HCT116 (cell line): Measurements from ENCODE around the gene RANGAP1. TPM values are rescaled to one million over a fixed set of nuclear protein-coding genes. Genes with fewer than 3 reads are reported as not detected.

Source experiments
- ATAC-seq: fragments of 200-7000 bp; cut with Tn5 transposase; 2 replicates; pipeline ENCODE4 v1.9.1; 2020; ENCODE audit warnings: mild to moderate bottlenecking, moderate library complexity
- BruUV-seq: library from RNA; stranded (reverse); fragments of 400-500 nt; replicated peaks from 2 replicates; lab custom pipeline; 2021; lab: Mats Ljungman, UMichigan
- CTCF ChIA-PET: fragments of 300-600 bp; sonication (Branson Sonifier 250); formaldehyde crosslinking; loops from one replicate; lab custom pipeline; 2021; ENCODE audit warnings: antibody characterized with exemption; lab: Charles Lee
- POLR2A ChIA-PET: fragments of 300-600, 350-600 bp; sonication (Branson Sonifier 250); formaldehyde crosslinking; loops from one replicate; lab custom pipeline; 2021; ENCODE audit warnings: antibody characterized with exemption; lab: Charles Lee
- RAD21 ChIA-PET, 2 experiments: fragments of 300-600 bp; sonication (Branson Sonifier 250); formaldehyde crosslinking; loops; one replicate each; lab custom pipeline; 2023; ENCODE audit warnings: low total read pairs in 2 of 2; ENCODE audit not compliant: uncharacterized antibody in 2 of 2, unreplicated experiment in 2 of 2, low non-redundant PET in 1 of 2; lab: Charles Lee
- DNase-seq: peaks from one replicate; pipeline ENCODE4 v3.0.0-alpha.2; 2010; ENCODE audit warnings: low read depth, low spot score
- H2AFZ ChIP-seq: fragments of 200-600 bp; shearing (Covaris generic), sonication (generic); 2 replicates; pipeline ENCODE4 v1.6.1; 2017; ENCODE audit warnings: low read depth, mixed run types, mixed read lengths, antibody characterized with exemption, low read length; ENCODE audit not compliant: poor library complexity, severe bottlenecking
- H3K27ac ChIP-seq: 2 replicates; pipeline ENCODE4 v1.5.1; 2012; ENCODE audit warnings: low read depth, low read length
- H3K27me3 ChIP-seq: fragments of 200-600 bp; sonication (generic); 2 replicates; pipeline ENCODE4 v1.6.1; 2016; ENCODE audit warnings: mixed run types, low read length, mixed read lengths; ENCODE audit not compliant: insufficient read depth
- H3K36me3 ChIP-seq, 2 experiments: fragments of 200-500 bp in 1 of 2; fragments of 200-600 bp in 1 of 2; sonication (Bioruptor generic) in 1 of 2; sonication (generic) in 1 of 2; 2 replicates each; pipeline versions ENCODE4 v1.5.1 to v1.6.1; 2014 to 2016; ENCODE audit warnings: low read length in 2 of 2, inconsistent platforms in 1 of 2, mixed read lengths in 1 of 2, mixed run types in 1 of 2; ENCODE audit not compliant: insufficient read depth in 2 of 2, control insufficient read depth in 1 of 2
- H3K4me1 ChIP-seq, 2 experiments: fragments of 200-600 bp in 1 of 2; sonication (generic) in 1 of 2; 2 replicates each; pipeline versions ENCODE4 v1.5.1 to v1.6.1; 2012 to 2017; ENCODE audit warnings: low read length in 2 of 2, inconsistent platforms in 1 of 2, mild to moderate bottlenecking in 1 of 2, mixed read lengths in 1 of 2, mixed run types in 1 of 2, moderate library complexity in 1 of 2; ENCODE audit not compliant: insufficient read depth in 2 of 2, control insufficient read depth in 1 of 2
- H3K4me2 ChIP-seq: fragments of 200-600 bp; sonication (generic); 2 replicates; pipeline ENCODE4 v1.6.1; 2017; ENCODE audit warnings: mixed run types, low read length, mixed read lengths
- H3K4me3 ChIP-seq, 2 experiments: fragments of 200-600 bp in 1 of 2; sonication (generic) in 1 of 2; replicated peaks in 1 of 2; 2 replicates each; pipeline ENCODE4 v1.5.1; 2011 to 2016; ENCODE audit warnings: low read length in 2 of 2, control low read depth in 1 of 2, low read depth in 1 of 2, mild to moderate bottlenecking in 1 of 2, mixed read lengths in 1 of 2, mixed run types in 1 of 2
- H3K79me2 ChIP-seq: fragments of 200-600 bp; sonication (generic); 2 replicates; pipeline ENCODE4 v1.6.1; 2017; ENCODE audit warnings: mild to moderate bottlenecking, mixed run types, low read length, moderate library complexity, mixed read lengths; ENCODE audit not compliant: insufficient read depth
- H3K9ac ChIP-seq: fragments of 200-600 bp; sonication (generic); 2 replicates; pipeline ENCODE4 v1.6.1; 2016; ENCODE audit warnings: low read length, mixed read lengths
- H3K9me2 ChIP-seq: fragments of 200-600 bp; sonication (generic), shearing (Covaris generic); 2 replicates; pipeline ENCODE4 v1.6.1; 2017; ENCODE audit warnings: mixed run types, mild to moderate bottlenecking, moderate library complexity; ENCODE audit not compliant: insufficient read depth
- H3K9me3 ChIP-seq, 2 experiments: fragments of 200-500 bp in 1 of 2; fragments of 200-600 bp in 1 of 2; sonication (Bioruptor generic) in 1 of 2; sonication (generic) in 1 of 2; 2 replicates each; pipeline ENCODE4 v1.6.1; 2014 to 2017; ENCODE audit warnings: low read length in 2 of 2, mixed read lengths in 2 of 2, inconsistent platforms in 1 of 2, low read depth in 1 of 2, mild to moderate bottlenecking in 1 of 2, mixed run types in 1 of 2, moderate library complexity in 1 of 2; ENCODE audit not compliant: control insufficient read depth in 1 of 2, insufficient read depth in 1 of 2
- H4K20me1 ChIP-seq: fragments of 200-600 bp; sonication (generic), shearing (Covaris generic); 2 replicates; pipeline ENCODE4 v1.6.1; 2017; ENCODE audit warnings: mixed run types, mild to moderate bottlenecking, moderate library complexity; ENCODE audit not compliant: insufficient read depth
- CBX3 ChIP-seq: IDR thresholded peaks from 2 replicates; pipeline ENCODE4 v1.6.1; 2012; ENCODE audit warnings: low read depth
- FOSL1 ChIP-seq: IDR thresholded peaks from 2 replicates; pipeline ENCODE4 v1.6.1; 2012; ENCODE audit warnings: low read depth
- POLR2A ChIP-seq: IDR thresholded peaks from 2 replicates; pipeline ENCODE4 v1.7.0; 2011; ENCODE audit warnings: borderline replicate concordance; ENCODE audit not compliant: insufficient read depth, insufficient read length; ENCODE audit errors: extremely low read depth
- REST ChIP-seq: IDR thresholded peaks from 2 replicates; pipeline ENCODE4 v1.6.1; 2012; ENCODE audit warnings: low read depth
- SIN3A ChIP-seq: IDR thresholded peaks from 2 replicates; pipeline ENCODE4 v1.6.1; 2012; ENCODE audit warnings: low read depth
- SP1 ChIP-seq: IDR thresholded peaks from 2 replicates; pipeline ENCODE4 v1.6.1; 2012; ENCODE audit warnings: low read depth
- TCF7L2 ChIP-seq: IDR thresholded peaks from 2 replicates; pipeline ENCODE4 v1.7.0; 2011; ENCODE audit warnings: borderline replicate concordance, inconsistent platforms; ENCODE audit not compliant: insufficient read depth, insufficient read length; ENCODE audit errors: extremely low read depth
- YY1 ChIP-seq: IDR thresholded peaks from 2 replicates; pipeline ENCODE4 v1.6.1; 2011; ENCODE audit warnings: low read length, low read depth, moderate library complexity, mild to moderate bottlenecking; ENCODE audit not compliant: insufficient replicate concordance; ENCODE audit errors: extremely low read depth
- ZBTB33 ChIP-seq: IDR thresholded peaks from 2 replicates; pipeline ENCODE4 v1.6.1; 2011; ENCODE audit warnings: mild to moderate bottlenecking, low read length, moderate library complexity; ENCODE audit not compliant: insufficient replicate concordance; ENCODE audit errors: extremely low read depth
- ZNF274 ChIP-seq: fragments of 200-500 bp; sonication (Bioruptor generic); IDR thresholded peaks from 2 replicates; pipeline ENCODE4 v1.6.1; 2014; ENCODE audit warnings: mild to moderate bottlenecking, low read depth, low read length, inconsistent platforms
- intact Hi-C: fragments of 100-400 bp; cut with micrococcal nuclease; formaldehyde crosslinking; loops from 2 replicates; pipeline ENCODE4 v1.10.0; 2022
- total RNA-seq: library from RNA; stranded (reverse); gene quantifications from one replicate; pipeline ENCODE4 v1.2.1, GENCODE V29; 2021; ENCODE audit not compliant: unreplicated experiment

RANGAP1 gene
- total RNA-seq, 1 experiment from 2014 or later: 121 TPM

- Histone ChIP-seq H3K4me2 (no peak overlapping the region), H3K9me2 (no peaks in the 10 kb centered on the region), H4K20me1 (no peaks in the 10 kb centered on the region), H3K4me3 (no peak overlapping the region), H3K79me2 (peaks cover 79% of the 10 kb centered on the region), H3K4me1 (peaks cover 9 to 36% of the 10 kb centered on the region in 2 experiments; a peak in 3 of 4 replicates), H3K27ac (no peak overlapping the region), H3K9me3 (no peaks in the 10 kb centered on the region), H3K9ac (no peak overlapping the region), H3K36me3 (no peaks in the 10 kb centered on the region), H2AFZ (no peak overlapping the region), H3K27me3 (no peaks in the 10 kb centered on the region)
- CTCF ChIA-PET: no interaction called here
- TF ChIP-seq REST (no peak), POLR2A (no peak), TCF7L2 (no peak), ZNF274 (no peak)
- RAD21 ChIA-PET: no interaction called here
- DNase-seq (no peak), ATAC-seq (no peak)
- intact Hi-C loops: no loop called here
- POLR2A ChIA-PET: no interaction called here
- BruUV-seq: no TSS peak
Observed at GRCh38 chr22:41308054-41308453, 22.1 kb upstream of the RANGAP1 start.

- DNase-seq (no peak), ATAC-seq (peak; percentile 27; the same call in 1 of the 2 replicates)
- POLR2A ChIA-PET: no interaction called here
- H4K20me1 ChIP-seq: no peaks in the 10 kb centered on the region
- RAD21 ChIA-PET: interaction anchor here in 1 of 2 experiments (1.0 kb wide), 1 partner anchor 383 kb away, joined by 3 read pairs; no protein-coding TSS in a partner anchor
- no peak overlapping the region for H3K4me3 ChIP-seq
- H3K27ac ChIP-seq: peak overlapping the region; percentile 19; the same call in 1 of the 2 replicates
- peaks cover 11 to 39% of the 10 kb centered on the region in 2 experiments for H3K4me1 ChIP-seq
- H3K9ac ChIP-seq: no peak overlapping the region
- intact Hi-C loops: no loop called here
- H3K79me2 ChIP-seq: peaks cover 79% of the 10 kb centered on the region
- H3K9me3 ChIP-seq: no peaks in the 10 kb centered on the region
- no TSS peak for BruUV-seq
- no peaks in the 10 kb centered on the region for H3K9me2 ChIP-seq
- CTCF ChIA-PET: no interaction called here
- peak overlapping the region; percentile 27 for H3K4me2 ChIP-seq
- H2AFZ ChIP-seq: no peak overlapping the region
- H3K27me3 ChIP-seq: no peaks in the 10 kb centered on the region
- no peaks in the 10 kb centered on the region for H3K36me3 ChIP-seq
- no peak for TF ChIP-seq YY1
- no peak for TF ChIP-seq SIN3A
- no peak for TF ChIP-seq FOSL1
- no peak for TF ChIP-seq SP1
- TF ChIP-seq REST: no peak
- TF ChIP-seq ZBTB33: no peak
- TF ChIP-seq CBX3: no peak
Observed at GRCh38 chr22:41305646-41306045, 19.7 kb upstream of the RANGAP1 start.
